ENCODE data around the gene PPFIA2.

The PPFIA2 gene

GRCh38 chr12:81389550-81390099, 369.5 kb downstream of the PPFIA2 start:
- ChIA-PET POLR2A (no interaction called here), CTCF (no interaction called here)
- Histone ChIP-seq H3K4me3 (ENCODE audit: control insufficient read depth in 1 of 7, extremely low read depth in 1 of 7, insufficient read depth in 4 of 7, low read depth in 2 of 7, low read length in 6 of 7) (no peak overlapping the region), H3K4me1 (ENCODE audit: control extremely low read depth in 1 of 4, control insufficient read depth in 4 of 4, insufficient read depth in 4 of 4, low read length in 3 of 4) (no peaks in the 10 kb centered on the region), H3K27ac (ENCODE audit: insufficient read depth in 1 of 2, low read depth in 1 of 2, low read length in 2 of 2, poor library complexity in 1 of 2, severe bottlenecking in 2 of 2) (no peak overlapping the region), H3K36me3 (ENCODE audit: control insufficient read depth in 4 of 4, insufficient read depth in 4 of 4, low read length in 3 of 4) (no peaks in the 10 kb centered on the region), H3K27me3 (replicated peaks in 2 of 5; ENCODE audit: control insufficient read depth in 4 of 5, insufficient read depth in 5 of 5, low read length in 4 of 5) (no peaks in the 10 kb centered on the region), H3K9me3 (ENCODE audit: control extremely low read depth in 1 of 5, control insufficient read depth in 4 of 5, insufficient read depth in 2 of 5, low read depth in 1 of 5, low read length in 4 of 5) (peaks cover 0 to 3% (median 0%) of the 10 kb centered on the region in 5 experiments)
- WGBS (ENCODE audit: insufficient coverage): 100% methylated on average over 1 of the region's 7 CpGs
- no peak for DNase-seq

- POLR2A ChIA-PET: no interaction called here
These were observed 373.0 kb downstream of the PPFIA2 start for GRCh38 chr12:81386101-81386500.

GRCh38 chr12:81381951-81382350, 377.2 kb downstream of the PPFIA2 start:
- POLR2A ChIA-PET: no interaction called here
- no peak overlapping the region for H3K27ac ChIP-seq (ENCODE audit: insufficient read depth in 1 of 2, low read depth in 1 of 2, low read length in 2 of 2, poor library complexity in 1 of 2, severe bottlenecking in 2 of 2)
- no peaks in the 10 kb centered on the region for H3K27me3 ChIP-seq (replicated peaks in 2 of 5; ENCODE audit: control insufficient read depth in 4 of 5, insufficient read depth in 5 of 5, low read length in 4 of 5)
- no peaks in the 10 kb centered on the region for H3K9me3 ChIP-seq (ENCODE audit: control extremely low read depth in 1 of 5, control insufficient read depth in 4 of 5, insufficient read depth in 2 of 5, low read depth in 1 of 5, low read length in 4 of 5)
- CTCF ChIA-PET: no interaction called here
- WGBS (ENCODE audit: insufficient coverage): no CpG with 5 or more reads among the region's 1 CpG
- no peak for DNase-seq
- H3K36me3 ChIP-seq (ENCODE audit: control insufficient read depth in 4 of 4, insufficient read depth in 4 of 4, low read length in 3 of 4): no peaks in the 10 kb centered on the region
- H3K4me1 ChIP-seq (ENCODE audit: control extremely low read depth in 1 of 4, control insufficient read depth in 4 of 4, insufficient read depth in 4 of 4, low read length in 3 of 4): no peaks in the 10 kb centered on the region
- H3K4me3 ChIP-seq (ENCODE audit: control insufficient read depth in 1 of 7, extremely low read depth in 1 of 7, insufficient read depth in 4 of 7, low read depth in 2 of 7, low read length in 6 of 7): no peak overlapping the region

More at GRCh38 chr12:81386101-81386500, 373.0 kb downstream of the PPFIA2 start:
- no peaks in the 10 kb centered on the region for H3K36me3 ChIP-seq (ENCODE audit: control insufficient read depth in 4 of 4, insufficient read depth in 4 of 4, low read length in 3 of 4)
- CTCF ChIA-PET: no interaction called here
- WGBS (ENCODE audit: insufficient coverage): 100% methylated on average over 1 of the region's 1 CpG
- H3K4me3 ChIP-seq (ENCODE audit: control insufficient read depth in 1 of 7, extremely low read depth in 1 of 7, insufficient read depth in 4 of 7, low read depth in 2 of 7, low read length in 6 of 7): no peak overlapping the region
- no peak overlapping the region for H3K27ac ChIP-seq (ENCODE audit: insufficient read depth in 1 of 2, low read depth in 1 of 2, low read length in 2 of 2, poor library complexity in 1 of 2, severe bottlenecking in 2 of 2)
- H3K9me3 ChIP-seq (ENCODE audit: control extremely low read depth in 1 of 5, control insufficient read depth in 4 of 5, insufficient read depth in 2 of 5, low read depth in 1 of 5, low read length in 4 of 5): peaks cover 0 to 3% (median 0%) of the 10 kb centered on the region in 5 experiments
- no peak for DNase-seq
- H3K4me1 ChIP-seq (ENCODE audit: control extremely low read depth in 1 of 4, control insufficient read depth in 4 of 4, insufficient read depth in 4 of 4, low read length in 3 of 4): no peaks in the 10 kb centered on the region
- H3K27me3 ChIP-seq (replicated peaks in 2 of 5; ENCODE audit: control insufficient read depth in 4 of 5, insufficient read depth in 5 of 5, low read length in 4 of 5): no peaks in the 10 kb centered on the region

GRCh38 chr12:81378601-81379285, 380.4 kb downstream of the PPFIA2 start:
- Histone ChIP-seq H3K27me3 (replicated peaks in 2 of 5; ENCODE audit: control insufficient read depth in 4 of 5, insufficient read depth in 5 of 5, low read length in 4 of 5) (no peaks in the 10 kb centered on the region), H3K9me3 (ENCODE audit: control extremely low read depth in 1 of 5, control insufficient read depth in 4 of 5, insufficient read depth in 2 of 5, low read depth in 1 of 5, low read length in 4 of 5) (no peaks in the 10 kb centered on the region), H3K4me1 (ENCODE audit: control extremely low read depth in 1 of 4, control insufficient read depth in 4 of 4, insufficient read depth in 4 of 4, low read length in 3 of 4) (no peaks in the 10 kb centered on the region), H3K4me3 (ENCODE audit: control insufficient read depth in 1 of 7, extremely low read depth in 1 of 7, insufficient read depth in 4 of 7, low read depth in 2 of 7, low read length in 6 of 7) (no peak overlapping the region), H3K27ac (ENCODE audit: insufficient read depth in 1 of 2, low read depth in 1 of 2, low read length in 2 of 2, poor library complexity in 1 of 2, severe bottlenecking in 2 of 2) (no peak overlapping the region), H3K36me3 (ENCODE audit: control insufficient read depth in 4 of 4, insufficient read depth in 4 of 4, low read length in 3 of 4) (no peaks in the 10 kb centered on the region)
- ChIA-PET CTCF (no interaction called here), POLR2A (no interaction called here)
- no peak for DNase-seq
- 100% methylated on average over 1 of the region's 4 CpGs for WGBS (ENCODE audit: insufficient coverage)

- POLR2A ChIA-PET: no interaction called here
These were observed 381.4 kb downstream of the PPFIA2 start for GRCh38 chr12:81377771-81378170.

GRCh38 chr12:81375969-81376368, 383.2 kb downstream of the PPFIA2 start:
- WGBS (ENCODE audit: insufficient coverage): no CpG with 5 or more reads among the region's 3 CpGs
- POLR2A ChIA-PET: no interaction called here
- no peaks in the 10 kb centered on the region for H3K4me1 ChIP-seq (ENCODE audit: control extremely low read depth in 1 of 4, control insufficient read depth in 4 of 4, insufficient read depth in 4 of 4, low read length in 3 of 4)

More at GRCh38 chr12:81377771-81378170, 381.4 kb downstream of the PPFIA2 start:
- 100% methylated on average over 1 of the region's 4 CpGs for WGBS (ENCODE audit: insufficient coverage)
- Histone ChIP-seq H3K4me1 (ENCODE audit: control extremely low read depth in 1 of 4, control insufficient read depth in 4 of 4, insufficient read depth in 4 of 4, low read length in 3 of 4) (no peaks in the 10 kb centered on the region), H3K27me3 (replicated peaks in 2 of 5; ENCODE audit: control insufficient read depth in 4 of 5, insufficient read depth in 5 of 5, low read length in 4 of 5) (no peaks in the 10 kb centered on the region), H3K9me3 (ENCODE audit: control extremely low read depth in 1 of 5, control insufficient read depth in 4 of 5, insufficient read depth in 2 of 5, low read depth in 1 of 5, low read length in 4 of 5) (no peaks in the 10 kb centered on the region), H3K27ac (ENCODE audit: insufficient read depth in 1 of 2, low read depth in 1 of 2, low read length in 2 of 2, poor library complexity in 1 of 2, severe bottlenecking in 2 of 2) (no peak overlapping the region), H3K4me3 (ENCODE audit: control insufficient read depth in 1 of 7, extremely low read depth in 1 of 7, insufficient read depth in 4 of 7, low read depth in 2 of 7, low read length in 6 of 7) (no peak overlapping the region), H3K36me3 (ENCODE audit: control insufficient read depth in 4 of 4, insufficient read depth in 4 of 4, low read length in 3 of 4) (no peaks in the 10 kb centered on the region)
- DNase-seq: no peak
- CTCF ChIA-PET: no interaction called here

GRCh38 chr12:81370456-81370855, 388.7 kb downstream of the PPFIA2 start:
- Histone ChIP-seq H3K27me3 (replicated peaks in 2 of 5; ENCODE audit: control insufficient read depth in 4 of 5, insufficient read depth in 5 of 5, low read length in 4 of 5) (no peaks in the 10 kb centered on the region), H3K36me3 (ENCODE audit: control insufficient read depth in 4 of 4, insufficient read depth in 4 of 4, low read length in 3 of 4) (no peaks in the 10 kb centered on the region), H3K4me3 (ENCODE audit: control insufficient read depth in 1 of 7, extremely low read depth in 1 of 7, insufficient read depth in 4 of 7, low read depth in 2 of 7, low read length in 6 of 7) (no peak overlapping the region), H3K4me1 (ENCODE audit: control extremely low read depth in 1 of 4, control insufficient read depth in 4 of 4, insufficient read depth in 4 of 4, low read length in 3 of 4) (no peaks in the 10 kb centered on the region), H3K27ac (ENCODE audit: insufficient read depth in 1 of 2, low read depth in 1 of 2, low read length in 2 of 2, poor library complexity in 1 of 2, severe bottlenecking in 2 of 2) (no peak overlapping the region), H3K9me3 (ENCODE audit: control extremely low read depth in 1 of 5, control insufficient read depth in 4 of 5, insufficient read depth in 2 of 5, low read depth in 1 of 5, low read length in 4 of 5) (no peaks in the 10 kb centered on the region)
- POLR2A ChIA-PET: no interaction called here
- CTCF ChIA-PET: no interaction called here
- WGBS (ENCODE audit: insufficient coverage): no CpG with 5 or more reads among the region's 1 CpG
- DNase-seq: no peak

More at GRCh38 chr12:81375969-81376368, 383.2 kb downstream of the PPFIA2 start:
- no peaks in the 10 kb centered on the region for H3K9me3 ChIP-seq (ENCODE audit: control extremely low read depth in 1 of 5, control insufficient read depth in 4 of 5, insufficient read depth in 2 of 5, low read depth in 1 of 5, low read length in 4 of 5)
- DNase-seq: no peak
- H3K4me3 ChIP-seq (ENCODE audit: control insufficient read depth in 1 of 7, extremely low read depth in 1 of 7, insufficient read depth in 4 of 7, low read depth in 2 of 7, low read length in 6 of 7): no peak overlapping the region
- no peaks in the 10 kb centered on the region for H3K36me3 ChIP-seq (ENCODE audit: control insufficient read depth in 4 of 4, insufficient read depth in 4 of 4, low read length in 3 of 4)
- CTCF ChIA-PET: no interaction called here
- no peaks in the 10 kb centered on the region for H3K27me3 ChIP-seq (replicated peaks in 2 of 5; ENCODE audit: control insufficient read depth in 4 of 5, insufficient read depth in 5 of 5, low read length in 4 of 5)
- no peak overlapping the region for H3K27ac ChIP-seq (ENCODE audit: insufficient read depth in 1 of 2, low read depth in 1 of 2, low read length in 2 of 2, poor library complexity in 1 of 2, severe bottlenecking in 2 of 2)
